GM23248 (cell line): Measurements from ENCODE around the gene CAST. TPM values are rescaled to one million over a fixed set of nuclear protein-coding genes. Genes with fewer than 3 reads are reported as not detected.
A peak's percentile ranks its signal among the peaks of the same experiment; 100 is the strongest.

ENCODE experiments used
- DNase-seq: peaks from one replicate; pipeline ENCODE4 v3.0.0-alpha.2; 2015
- H2AFZ ChIP-seq: fragments of 200-600 bp; sonication (generic); 2 replicates; pipeline ENCODE4 v1.6.1; 2016; ENCODE audit warnings: antibody characterized with exemption
- H3F3A ChIP-seq: fragments of 200-600 bp; sonication (generic); 2 replicates; pipeline ENCODE4 v1.6.1; 2016; ENCODE audit warnings: mild to moderate bottlenecking, antibody characterized with exemption, mixed run types; ENCODE audit not compliant: insufficient read depth
- H3K27ac ChIP-seq: fragments of 200-600 bp; sonication (generic); 2 replicates; pipeline ENCODE4 v1.5.1; 2016; ENCODE audit warnings: mild to moderate bottlenecking
- H3K27me3 ChIP-seq: fragments of 200-600 bp; sonication (generic); replicated peaks from 2 replicates; pipeline ENCODE4 v1.6.1; 2016; ENCODE audit warnings: mild to moderate bottlenecking; ENCODE audit not compliant: insufficient read depth
- H3K36me3 ChIP-seq: fragments of 200-600 bp; sonication (generic); 2 replicates; pipeline ENCODE4 v1.6.1; 2016; ENCODE audit warnings: low read depth, mild to moderate bottlenecking
- H3K4me1 ChIP-seq: fragments of 200-600 bp; sonication (generic); 2 replicates; pipeline ENCODE4 v1.6.1; 2016; ENCODE audit warnings: mild to moderate bottlenecking; ENCODE audit not compliant: insufficient read depth
- H3K4me2 ChIP-seq: fragments of 200-600 bp; sonication (generic); one replicate; pipeline ENCODE4 v1.6.1; 2016; ENCODE audit warnings: mild to moderate bottlenecking; ENCODE audit not compliant: unreplicated experiment
- H3K4me3 ChIP-seq: fragments of 200-600 bp; sonication (generic); 2 replicates; pipeline ENCODE4 v1.5.1; 2016; ENCODE audit warnings: mild to moderate bottlenecking
- H3K79me2 ChIP-seq: fragments of 200-600 bp; sonication (generic); 2 replicates; pipeline ENCODE4 v1.6.1; 2016; ENCODE audit warnings: mild to moderate bottlenecking; ENCODE audit not compliant: insufficient read depth
- H3K9ac ChIP-seq: fragments of 200-600 bp; sonication (generic); 2 replicates; pipeline ENCODE4 v1.6.1; 2016; ENCODE audit warnings: mild to moderate bottlenecking
- H3K9me2 ChIP-seq: fragments of 200-600 bp; sonication (generic); 2 replicates; pipeline ENCODE4 v1.6.1; 2016; ENCODE audit warnings: mixed run types, mild to moderate bottlenecking, moderate library complexity; ENCODE audit not compliant: insufficient read depth
- H3K9me3 ChIP-seq: fragments of 200-600 bp; sonication (generic); one replicate; pipeline ENCODE4 v1.6.1; 2017; ENCODE audit warnings: low read depth
- H4K20me1 ChIP-seq: fragments of 200-600 bp; sonication (generic); 2 replicates; pipeline ENCODE4 v1.6.0; 2016; ENCODE audit not compliant: insufficient read depth
- EZH2 ChIP-seq: fragments of 200-600 bp; sonication (generic); IDR thresholded peaks from 2 replicates; pipeline ENCODE4 v1.6.1; 2018; ENCODE audit warnings: antibody characterized with exemption, mild to moderate bottlenecking; ENCODE audit not compliant: insufficient read depth, poor library complexity, severe bottlenecking
- EZH2phosphoT487 ChIP-seq: fragments of 200-600 bp; sonication (generic); IDR thresholded peaks from 2 replicates; pipeline ENCODE4 v1.6.1; 2018; ENCODE audit warnings: antibody characterized with exemption, moderate library complexity, mild to moderate bottlenecking, low read depth; ENCODE audit not compliant: insufficient read depth
- WGBS, 2 experiments: methylation state at CpG; one replicate each; pipeline ENCODE4 v1.1.6; 2015 to 2017; ENCODE audit warnings: low lambda C conversion rate in 2 of 2, low coverage in 1 of 2; ENCODE audit errors: missing lambda C conversion rate in 2 of 2; 5-methylcytosine and 5-hydroxymethylcytosine counted together
- in situ Hi-C: fragments of 300-500 bp; cut with MboI; formaldehyde crosslinking; loops from 2 replicates; pipeline ENCODE4 v1.15.0; 2020
- polyA plus RNA-seq: library from polyadenylated mRNA; unstranded; fragments of >200 nt; fragmentation: Nextera tagmentation; extraction: Ambion mirVana; gene quantifications from 2 replicates; pipeline ENCODE4 v1.2.1, GENCODE V29; 2016
- total RNA-seq: library from RNA; depleted of rRNA; stranded (reverse); fragments of >200 nt; shearing (Covaris generic); gene quantifications from 2 replicates; pipeline ENCODE4 v1.2.3, GENCODE V29; 2014

Gene CAST
- total and polyA plus RNA-seq, 2 experiments from 2014 or later, result 179 to 196 TPM

- no peak overlapping the region for H2AFZ ChIP-seq
- H3K4me3 ChIP-seq, result 0 out of 2 replicates have a peak overlapping the region, but pooled peaks have one; percentile 17
- in situ Hi-C loops, result no loop called here
- H3K9me3 ChIP-seq, result no peaks in the 10 kb centered on the region
- H3K27me3 ChIP-seq, result no peaks in the 10 kb centered on the region
- peaks cover 43% of the 10 kb centered on the region for H3F3A ChIP-seq
- H3K36me3 ChIP-seq, result no peaks in the 10 kb centered on the region
- peak; percentile 92 for DNase-seq
- peak overlapping the region; percentile 36 for H3K4me2 ChIP-seq
- peaks cover 58% of the 10 kb centered on the region for H3K4me1 ChIP-seq
- 0% methylated on average over 2 of the region's 2 CpGs for WGBS, 2 experiments
- no peaks in the 10 kb centered on the region for H3K79me2 ChIP-seq
- H3K9me2 ChIP-seq, result no peaks in the 10 kb centered on the region
- H3K27ac ChIP-seq, result peak overlapping the region; percentile 68
- H3K9ac ChIP-seq, result peak overlapping the region; percentile 44
- no peaks in the 10 kb centered on the region for H4K20me1 ChIP-seq
- no peak for TF ChIP-seq EZH2phosphoT487
- TF ChIP-seq EZH2, result no peak
Measured at GRCh38 chr5:96629774-96630173, 32.4 kb upstream of the CAST start.

GRCh38 chr5:96633820-96634219 is 28.4 kb upstream of the CAST start:
- Histone ChIP-seq H3K9me2 (no peaks in the 10 kb centered on the region), H3K79me2 (no peaks in the 10 kb centered on the region), H3K36me3 (no peaks in the 10 kb centered on the region), H3K27me3 (no peaks in the 10 kb centered on the region), H3K4me2 (no peak overlapping the region), H2AFZ (peak overlapping the region; percentile 39), H3K9ac (no peak overlapping the region), H3K4me3 (no peak overlapping the region), H3F3A (peaks cover 18% of the 10 kb centered on the region), H3K27ac (no peak overlapping the region), H4K20me1 (no peaks in the 10 kb centered on the region), H3K9me3 (no peaks in the 10 kb centered on the region), H3K4me1 (peaks cover 30% of the 10 kb centered on the region)
- 68 to 75% methylated on average over 4 of the region's 4 CpGs for WGBS, 2 experiments
- DNase-seq, result no peak
- TF ChIP-seq EZH2phosphoT487, result no peak
- no peak for TF ChIP-seq EZH2
- in situ Hi-C loops, result no loop called here

- Histone ChIP-seq H3K4me1 (peaks cover 21% of the 10 kb centered on the region), H3K4me2 (no peak overlapping the region), H3K27me3 (no peaks in the 10 kb centered on the region), H4K20me1 (no peaks in the 10 kb centered on the region), H2AFZ (no peak overlapping the region), H3K79me2 (no peaks in the 10 kb centered on the region), H3K9ac (no peak overlapping the region), H3K36me3 (no peaks in the 10 kb centered on the region), H3K4me3 (no peak overlapping the region), H3K9me2 (no peaks in the 10 kb centered on the region), H3K9me3 (no peaks in the 10 kb centered on the region), H3F3A (peaks cover 8% of the 10 kb centered on the region), H3K27ac (no peak overlapping the region)
- no peak for DNase-seq
- TF ChIP-seq EZH2 (no peak), EZH2phosphoT487 (no peak)
- 90 to 92% methylated on average over 1 of the region's 1 CpG for WGBS, 2 experiments
- in situ Hi-C loops, result no loop called here
Measured at GRCh38 chr5:96634881-96635280, 27.3 kb upstream of the CAST start.

DNA sequence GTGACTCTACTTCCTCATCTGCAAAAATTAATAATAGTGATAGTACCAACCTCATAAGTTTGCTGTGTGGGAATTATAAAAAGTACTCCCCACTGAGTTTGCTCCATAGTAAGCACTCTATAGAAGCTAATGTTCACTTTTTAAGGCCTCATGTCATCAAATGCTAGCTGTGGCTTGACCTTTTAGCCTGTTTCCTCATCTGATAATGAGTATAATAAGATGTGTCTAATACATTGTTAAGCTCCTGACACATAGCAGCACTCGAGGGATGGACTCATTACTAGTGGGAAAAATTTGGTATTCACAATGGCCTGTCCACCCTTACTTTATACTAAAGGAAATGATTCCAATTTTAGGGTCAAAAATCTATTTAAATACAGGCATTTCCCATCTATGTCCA is 26.1 kb upstream of the CAST start:
- H3K4me1 ChIP-seq, result peaks cover 13% of the 10 kb centered on the region; the same call in 1 of the 2 replicates
- WGBS, 2 experiments, result 43 to 50% methylated on average over 1 of the region's 1 CpG
- H3K9me2 ChIP-seq, result no peaks in the 10 kb centered on the region
- H3K4me2 ChIP-seq, result no peak overlapping the region
- no peaks in the 10 kb centered on the region for H3K9me3 ChIP-seq
- no peak overlapping the region for H2AFZ ChIP-seq
- DNase-seq, result no peak
- H3K27me3 ChIP-seq, result no peaks in the 10 kb centered on the region
- H3K36me3 ChIP-seq, result no peaks in the 10 kb centered on the region
- no peak overlapping the region for H3K27ac ChIP-seq
- no peaks in the 10 kb centered on the region for H4K20me1 ChIP-seq
- no peak overlapping the region for H3K4me3 ChIP-seq
- no peak overlapping the region for H3K9ac ChIP-seq
- no peak for TF ChIP-seq EZH2phosphoT487
- TF ChIP-seq EZH2, result no peak
- no peaks in the 10 kb centered on the region for H3F3A ChIP-seq
- no peaks in the 10 kb centered on the region for H3K79me2 ChIP-seq
- in situ Hi-C loops, result no loop called here

DNA sequence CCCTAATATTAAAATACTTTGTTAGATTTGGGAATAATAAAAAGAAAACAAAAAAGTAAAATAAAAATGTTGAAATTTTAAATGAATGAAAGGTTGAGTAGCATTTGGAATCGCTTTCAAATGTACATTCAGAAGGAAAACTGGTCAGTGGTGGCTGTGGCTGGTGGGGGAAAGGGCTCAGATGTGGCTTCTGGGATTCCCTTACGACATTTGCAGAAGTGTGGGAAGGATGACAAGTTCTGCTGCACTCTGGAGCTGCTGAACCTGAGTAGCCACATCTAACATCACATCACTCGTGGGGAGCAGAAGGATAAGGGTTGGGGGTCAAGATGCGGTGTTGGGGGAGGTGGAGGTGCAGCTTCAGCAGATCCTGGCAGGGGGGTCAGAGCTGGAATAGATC is 25.6 kb upstream of the CAST start:
- Histone ChIP-seq H3K36me3 (no peaks in the 10 kb centered on the region), H3K4me3 (no peak overlapping the region), H4K20me1 (no peaks in the 10 kb centered on the region), H3F3A (no peaks in the 10 kb centered on the region), H3K27me3 (no peaks in the 10 kb centered on the region), H3K27ac (no peak overlapping the region), H2AFZ (no peak overlapping the region), H3K9ac (no peak overlapping the region), H3K4me2 (no peak overlapping the region), H3K79me2 (no peaks in the 10 kb centered on the region), H3K9me2 (no peaks in the 10 kb centered on the region), H3K9me3 (no peaks in the 10 kb centered on the region), H3K4me1 (peaks cover 13% of the 10 kb centered on the region; the same call in 1 of the 2 replicates)
- TF ChIP-seq EZH2, result no peak
- TF ChIP-seq EZH2phosphoT487, result no peak
- WGBS, 2 experiments, result 77 to 92% methylated on average over 4 of the region's 4 CpGs
- no peak for DNase-seq
- in situ Hi-C loops, result no loop called here
